DOHH2 (cell line): ENCODE measurements around the gene KCNK7.

Experiments used
- EZH2phosphoT487 ChIP-seq: fragments of 200-600 bp; sonication (generic); IDR thresholded peaks from 2 replicates; pipeline ENCODE4 v1.6.1; 2017; ENCODE audit warnings: borderline replicate concordance, mild to moderate bottlenecking, antibody characterized with exemption, low read length, moderate library complexity, mixed read lengths
- TF ChIP-seq, protein P1 (sequence below): fragments of 200-600 bp; sonication (generic); IDR thresholded peaks from one replicate; pipeline ENCODE4 v1.5.1; 2014; ENCODE audit warnings: antibody characterized with exemption, mild to moderate bottlenecking, low read depth, low read length; ENCODE audit not compliant: poor library complexity, severe bottlenecking

GRCh38 chr11:65565624-65566453 lies 29.8 kb downstream of the KCNK7 start:
- TF ChIP-seq, protein P1, sequence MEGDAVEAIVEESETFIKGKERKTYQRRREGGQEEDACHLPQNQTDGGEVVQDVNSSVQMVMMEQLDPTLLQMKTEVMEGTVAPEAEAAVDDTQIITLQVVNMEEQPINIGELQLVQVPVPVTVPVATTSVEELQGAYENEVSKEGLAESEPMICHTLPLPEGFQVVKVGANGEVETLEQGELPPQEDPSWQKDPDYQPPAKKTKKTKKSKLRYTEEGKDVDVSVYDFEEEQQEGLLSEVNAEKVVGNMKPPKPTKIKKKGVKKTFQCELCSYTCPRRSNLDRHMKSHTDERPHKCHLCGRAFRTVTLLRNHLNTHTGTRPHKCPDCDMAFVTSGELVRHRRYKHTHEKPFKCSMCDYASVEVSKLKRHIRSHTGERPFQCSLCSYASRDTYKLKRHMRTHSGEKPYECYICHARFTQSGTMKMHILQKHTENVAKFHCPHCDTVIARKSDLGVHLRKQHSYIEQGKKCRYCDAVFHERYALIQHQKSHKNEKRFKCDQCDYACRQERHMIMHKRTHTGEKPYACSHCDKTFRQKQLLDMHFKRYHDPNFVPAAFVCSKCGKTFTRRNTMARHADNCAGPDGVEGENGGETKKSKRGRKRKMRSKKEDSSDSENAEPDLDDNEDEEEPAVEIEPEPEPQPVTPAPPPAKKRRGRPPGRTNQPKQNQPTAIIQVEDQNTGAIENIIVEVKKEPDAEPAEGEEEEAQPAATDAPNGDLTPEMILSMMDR = no peak
- no peak for TF ChIP-seq EZH2phosphoT487
